Prostate gland (tissue), 2 donors: ENCODE data around the gene TSHB. TPM values are rescaled to one million over a fixed set of nuclear protein-coding genes. Genes with fewer than 3 reads are reported as not detected.
"Not testable (repeated sequence)": the region's sequence is repeated elsewhere in the genome, so short reads cannot be mapped to it uniquely, and the experiment has no call there.

Source experiments
- DNase-seq: peaks from one replicate; pipeline ENCODE4 v3.0.0-alpha.2; 2019; ENCODE audit warnings: low spot score
- H3K27ac ChIP-seq, 2 donors: fragments of 200-600 bp; sonication (generic); 2 replicates each; pipeline ENCODE4 v1.5.1; 2017 to 2019
- H3K27me3 ChIP-seq: fragments of 200-600 bp; sonication (generic); replicated peaks from 2 replicates; pipeline ENCODE4 v1.5.1; 2019; ENCODE audit not compliant: insufficient read depth
- H3K36me3 ChIP-seq, 2 donors: fragments of 200-600 bp; sonication (generic); 1 replicate in 1 of 2; 2 replicates in 1 of 2; pipeline versions ENCODE4 v1.5.1 to v1.8.1; 2017 to 2019
- H3K4me1 ChIP-seq: fragments of 200-600 bp; sonication (generic); replicated peaks from 2 replicates; pipeline ENCODE4 v1.5.1; 2019
- H3K4me3 ChIP-seq, 2 donors: fragments of 200-600 bp; sonication (generic); 2 replicates each; pipeline ENCODE4 v1.5.1; 2017 to 2019
- H3K9me3 ChIP-seq: fragments of 200-600 bp; sonication (generic); 2 replicates; pipeline ENCODE4 v1.5.1; 2017
- CTCF ChIP-seq, 4 experiments: fragments of 200-600 bp in 2 of 4; fragments of 450-650 bp in 2 of 4; sonication (generic) in 2 of 4; IDR thresholded peaks; 1 replicate in 3 of 4; 2 replicates in 1 of 4; pipeline ENCODE4 v1.5.1; 2016 to 2019; ENCODE audit warnings: antibody characterized with exemption in 4 of 4, mild to moderate bottlenecking in 2 of 4, moderate library complexity in 2 of 4
- POLR2A ChIP-seq: fragments of 450-650 bp; IDR thresholded peaks from one replicate; pipeline ENCODE4 v1.6.1; 2016; ENCODE audit warnings: antibody characterized with exemption, mild to moderate bottlenecking
- POLR2AphosphoS5 ChIP-seq: sonication (generic); formaldehyde crosslinking; IDR thresholded peaks from one replicate; pipeline ENCODE4 v1.6.1; 2017; ENCODE audit warnings: antibody characterized with exemption
- WGBS: methylation state at CpG from one replicate; pipeline ENCODE4 v1.1.5; 2018; 5-methylcytosine and 5-hydroxymethylcytosine counted together
- intact Hi-C: fragments of 100-400 bp; cut with DNase I; formaldehyde crosslinking; loops from one replicate; pipeline ENCODE4 v1.14.2; 2022
- total RNA-seq, 2 donors: library from RNA; depleted of rRNA; stranded (reverse); fragments of >200 nt; gene quantifications; one replicate each; pipeline ENCODE4 v1.1.0, GENCODE V29; 2016

The TSHB gene
- total RNA-seq, 2 donors from 2014 or later, result not detected

- Histone ChIP-seq H3K27ac (no peak overlapping the region), H3K27me3 (no peaks in the 10 kb centered on the region), H3K9me3 (no peaks in the 10 kb centered on the region), H3K4me1 (no peaks in the 10 kb centered on the region), H3K36me3 (no peaks in the 10 kb centered on the region), H3K4me3 (no peak overlapping the region)
- DNase-seq, result no peak
- TF ChIP-seq CTCF (IDR thresholded peaks at IDR 0.05) (no peak), POLR2A (no peak), POLR2AphosphoS5 (no peak)
- 79% methylated on average over 2 of the region's 2 CpGs for WGBS
- intact Hi-C loops, result no loop called here
Observed at GRCh38 chr1:115006191-115006590, 23.4 kb upstream of the TSHB start.

GRCh38 chr1:115012006-115012405, 17.6 kb upstream of the TSHB start:
- TF ChIP-seq POLR2AphosphoS5 (no peak), POLR2A (no peak), CTCF (IDR thresholded peaks at IDR 0.05) (no peak)
- DNase-seq, result no peak
- Histone ChIP-seq H3K36me3 (no peaks in the 10 kb centered on the region), H3K27me3 (no peaks in the 10 kb centered on the region), H3K4me1 (no peaks in the 10 kb centered on the region), H3K27ac (no peak overlapping the region), H3K4me3 (no peak overlapping the region), H3K9me3 (no peaks in the 10 kb centered on the region)
- WGBS, result 95% methylated on average over 1 of the region's 1 CpG
- intact Hi-C loops, result no loop called here

- H3K27me3 ChIP-seq, result no peaks in the 10 kb centered on the region
- H3K9me3 ChIP-seq, result no peaks in the 10 kb centered on the region
- H3K27ac ChIP-seq, result no peak overlapping the region
- no peaks in the 10 kb centered on the region for H3K4me1 ChIP-seq
- TF ChIP-seq POLR2AphosphoS5 (no peak), CTCF (IDR thresholded peaks at IDR 0.05) (no peak), POLR2A (no peak)
- no peaks in the 10 kb centered on the region for H3K36me3 ChIP-seq
- no peak overlapping the region for H3K4me3 ChIP-seq
- DNase-seq, result no peak
- intact Hi-C loops, result no loop called here
- WGBS, result 92% methylated on average over 1 of the region's 1 CpG
Observed at GRCh38 chr1:115012434-115012833, 17.2 kb upstream of the TSHB start.

GRCh38 chr1:115013792-115014191, 15.8 kb upstream of the TSHB start:
- Histone ChIP-seq H3K27me3 (no peaks in the 10 kb centered on the region), H3K36me3 (no peaks in the 10 kb centered on the region), H3K9me3 (no peaks in the 10 kb centered on the region), H3K4me1 (no peaks in the 10 kb centered on the region), H3K27ac (no peak overlapping the region), H3K4me3 (no peak overlapping the region)
- WGBS, result 86% methylated on average over 2 of the region's 2 CpGs
- intact Hi-C loops, result no loop called here
- TF ChIP-seq CTCF (IDR thresholded peaks at IDR 0.05) (no peak), POLR2A (no peak), POLR2AphosphoS5 (no peak)
- no peak for DNase-seq

- H3K9me3 ChIP-seq, result not testable (repeated sequence)
- WGBS, result 81% methylated on average over 9 of the region's 9 CpGs
Observed at GRCh38 chr1:115019549-115019948, 10.1 kb upstream of the TSHB start.

More at GRCh38 chr1:115019549-115019948, 10.1 kb upstream of the TSHB start:
- DNase-seq, H3K4me1 ChIP-seq, H3K27me3 ChIP-seq, intact Hi-C loops, H3K36me3 ChIP-seq, H3K4me3 ChIP-seq, H3K27ac ChIP-seq: not testable (repeated sequence)
